ENCODE results near the gene P4HA2.

The P4HA2 gene

GRCh38 chr5:132221781-132222648 is 5.6 kb downstream of the P4HA2 start:
- DNase-seq: no peak

GRCh38 chr5:132220491-132220890 is 7.2 kb downstream of the P4HA2 start:
- DNase-seq: no peak

GRCh38 chr5:132219981-132220380 is 7.7 kb downstream of the P4HA2 start:
- no peak for DNase-seq

GRCh38 chr5:132219289-132219970 is 8.2 kb downstream of the P4HA2 start:
- DNase-seq: no peak

- DNase-seq: no peak
Measured at GRCh38 chr5:132218321-132218720, 9.3 kb downstream of the P4HA2 start.

GRCh38 chr5:132215329-132215728 is 12.3 kb downstream of the P4HA2 start:
- DNase-seq: no peak

GRCh38 chr5:132214491-132214890 is 13.2 kb downstream of the P4HA2 start:
- DNase-seq: no peak

- DNase-seq: no peak
Measured at GRCh38 chr5:132213666-132214065, 14.0 kb downstream of the P4HA2 start.

- no peak for DNase-seq
Measured at GRCh38 chr5:132211787-132212186, 15.9 kb downstream of the P4HA2 start.

GRCh38 chr5:132210944-132211343 is 16.7 kb downstream of the P4HA2 start:
- no peak for DNase-seq

GRCh38 chr5:132209901-132210545 is 17.6 kb downstream of the P4HA2 start:
- DNase-seq: no peak

GRCh38 chr5:132209131-132209530 is 18.5 kb downstream of the P4HA2 start:
- no peak for DNase-seq

GRCh38 chr5:132207778-132208177 is 19.9 kb downstream of the P4HA2 start:
- DNase-seq: no peak

GRCh38 chr5:132206782-132207181 is 20.9 kb downstream of the P4HA2 start:
- no peak for DNase-seq

- no peak for DNase-seq
Measured at GRCh38 chr5:132205385-132206125, 22.1 kb downstream of the P4HA2 start.

- no peak for DNase-seq
Measured at GRCh38 chr5:132204371-132205135, 23.1 kb downstream of the P4HA2 start.

GRCh38 chr5:132203916-132204315 is 23.7 kb downstream of the P4HA2 start:
- DNase-seq: no peak

- DNase-seq: no peak
Measured at GRCh38 chr5:132203464-132203818, 24.2 kb downstream of the P4HA2 start.

- no peak for DNase-seq
Measured at GRCh38 chr5:132202711-132203463, 24.8 kb downstream of the P4HA2 start.

- DNase-seq: no peak
Measured at GRCh38 chr5:132199116-132199680, 28.5 kb downstream of the P4HA2 start.

GRCh38 chr5:132198571-132198970 is 29.1 kb downstream of the P4HA2 start:
- DNase-seq: no peak
